Activated T-cell treated with anti-CD3 and anti-CD28 coated beads, Interleukin-2, amount 50 U/mL, for 48 hours (primary cell): ENCODE results near the gene LRP1-AS.

Experiments used
- DNase-seq, 2 experiments: peaks; one replicate each; pipeline ENCODE4 v3.0.0-alpha.2; 2020

Gene LRP1-AS

DNA sequence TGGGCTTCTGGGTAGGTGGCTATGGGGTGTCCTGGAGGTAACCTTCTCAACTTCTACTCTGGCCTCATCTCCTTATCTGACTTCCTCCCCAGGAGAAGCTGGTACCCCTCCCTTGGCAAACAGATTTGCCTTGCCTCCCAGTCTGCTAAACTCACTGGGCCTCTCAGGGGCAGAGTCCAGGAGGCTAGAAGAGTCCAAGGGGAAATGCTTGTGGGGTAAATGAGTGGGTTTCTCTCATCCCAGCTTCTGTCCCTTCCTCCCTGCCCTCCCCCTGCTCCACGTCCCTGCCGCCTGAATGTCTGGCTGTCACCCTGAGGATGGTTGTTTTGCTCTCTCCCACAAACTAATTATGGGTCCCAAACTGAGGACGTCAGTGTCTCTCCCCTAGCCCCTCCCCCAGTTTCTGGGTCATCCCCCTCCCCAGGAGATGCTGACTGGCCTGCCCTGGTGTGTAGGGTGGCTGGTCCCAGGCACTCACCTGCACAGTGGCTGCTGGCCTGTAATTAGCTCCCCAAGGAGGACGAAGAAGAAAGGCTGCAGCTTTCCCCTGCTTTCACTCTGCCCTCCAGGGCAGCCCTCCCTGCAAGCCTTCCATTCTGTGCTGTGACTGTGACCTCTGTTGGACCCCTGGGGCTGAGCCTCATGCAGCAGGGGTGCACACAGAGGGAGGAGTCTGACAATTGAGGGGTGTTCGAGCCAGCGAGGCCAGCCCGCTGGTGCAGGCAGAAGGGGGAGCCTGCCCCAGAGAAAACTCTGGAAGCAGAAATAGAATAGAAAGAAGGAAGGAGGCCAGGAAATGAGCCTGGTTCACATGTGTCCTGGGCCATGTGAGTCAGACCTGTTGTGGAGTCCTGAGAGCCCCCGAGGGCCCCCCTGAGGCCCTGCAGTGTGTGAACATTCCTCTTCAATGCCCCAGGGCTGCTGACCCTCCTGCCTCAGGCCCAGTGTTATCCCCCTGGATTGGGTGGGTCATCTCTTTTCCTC, at the start of gene LRP1-AS:
LRP1-AS (minus strand) TSS at position 659 of the 984 bp plus-strand sequence.
- DNase-seq = no peak

DNA sequence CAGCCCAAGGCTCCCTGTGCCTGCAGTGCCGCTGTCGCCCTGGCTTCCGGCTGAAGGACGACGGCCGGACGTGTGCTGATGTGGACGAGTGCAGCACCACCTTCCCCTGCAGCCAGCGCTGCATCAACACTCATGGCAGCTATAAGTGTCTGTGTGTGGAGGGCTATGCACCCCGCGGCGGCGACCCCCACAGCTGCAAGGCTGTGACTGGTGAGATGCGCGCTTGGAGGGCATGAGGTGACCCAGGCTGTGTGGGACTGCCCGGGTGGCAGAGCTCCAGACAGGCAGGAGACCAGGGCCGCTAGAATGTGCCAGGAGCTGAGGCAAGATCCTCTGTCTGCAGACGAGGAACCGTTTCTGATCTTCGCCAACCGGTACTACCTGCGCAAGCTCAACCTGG, 49.5 kb upstream of the LRP1-AS start:
- DNase-seq = no peak

DNA sequence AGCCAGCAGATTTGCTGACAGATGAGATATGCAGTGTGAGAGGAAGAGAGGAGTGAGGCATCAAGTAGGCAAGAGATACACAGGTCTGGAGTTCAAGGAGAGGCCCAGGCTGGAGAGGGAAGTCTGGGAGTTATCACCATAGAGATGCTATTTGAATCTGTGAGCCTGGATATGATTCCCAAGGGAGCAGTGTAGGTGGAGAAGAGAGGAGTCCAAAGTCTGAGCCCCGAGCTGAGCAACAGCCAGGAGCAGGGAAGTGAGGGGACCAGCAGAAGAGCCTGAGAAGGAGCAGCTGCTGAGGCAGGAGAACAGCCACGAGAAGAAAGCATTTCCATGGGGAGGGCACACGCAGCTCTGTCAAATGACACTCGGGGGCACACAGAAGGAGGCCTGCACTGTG, 49.0 kb upstream of the LRP1-AS start:
- no peak for DNase-seq

DNA sequence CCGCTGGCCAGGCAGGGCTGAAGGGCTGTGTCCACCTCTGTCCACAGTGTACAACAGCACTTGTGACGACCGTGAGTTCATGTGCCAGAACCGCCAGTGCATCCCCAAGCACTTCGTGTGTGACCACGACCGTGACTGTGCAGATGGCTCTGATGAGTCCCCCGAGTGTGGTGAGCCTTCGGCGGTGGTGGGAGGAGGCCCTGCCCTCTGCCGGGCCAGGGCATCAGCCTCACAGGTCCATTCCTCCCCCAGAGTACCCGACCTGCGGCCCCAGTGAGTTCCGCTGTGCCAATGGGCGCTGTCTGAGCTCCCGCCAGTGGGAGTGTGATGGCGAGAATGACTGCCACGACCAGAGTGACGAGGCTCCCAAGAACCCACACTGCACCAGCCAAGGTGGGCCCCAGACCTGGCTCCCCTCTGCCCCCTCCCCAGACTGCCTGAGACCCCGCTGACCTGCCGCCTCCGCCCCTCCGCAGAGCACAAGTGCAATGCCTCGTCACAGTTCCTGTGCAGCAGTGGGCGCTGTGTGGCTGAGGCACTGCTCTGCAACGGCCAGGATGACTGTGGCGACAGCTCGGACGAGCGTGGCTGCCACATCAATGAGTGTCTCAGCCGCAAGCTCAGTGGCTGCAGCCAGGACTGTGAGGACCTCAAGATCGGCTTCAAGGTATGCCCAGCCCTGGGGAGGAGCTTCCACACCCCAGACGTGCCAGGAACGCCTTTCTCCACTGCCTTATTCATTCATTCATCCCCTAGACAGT, 48.4 kb upstream of the LRP1-AS start:
- no peak for DNase-seq

DNA sequence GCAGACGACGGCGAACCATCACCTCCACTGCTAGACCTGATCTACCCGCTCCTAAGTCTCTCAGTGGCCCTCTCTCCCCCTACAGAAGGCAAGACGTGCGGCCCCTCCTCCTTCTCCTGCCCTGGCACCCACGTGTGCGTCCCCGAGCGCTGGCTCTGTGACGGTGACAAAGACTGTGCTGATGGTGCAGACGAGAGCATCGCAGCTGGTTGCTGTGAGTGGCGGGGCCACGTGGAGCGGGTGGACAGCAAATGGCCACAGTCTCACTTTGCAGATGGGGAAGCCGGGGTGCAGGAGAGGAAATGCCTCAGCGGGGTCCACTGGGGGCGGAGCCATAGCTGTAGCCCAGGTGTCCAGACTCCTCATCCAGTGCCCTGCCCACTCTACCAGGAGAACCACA, 47.8 kb upstream of the LRP1-AS start:
- DNase-seq = no peak

DNA sequence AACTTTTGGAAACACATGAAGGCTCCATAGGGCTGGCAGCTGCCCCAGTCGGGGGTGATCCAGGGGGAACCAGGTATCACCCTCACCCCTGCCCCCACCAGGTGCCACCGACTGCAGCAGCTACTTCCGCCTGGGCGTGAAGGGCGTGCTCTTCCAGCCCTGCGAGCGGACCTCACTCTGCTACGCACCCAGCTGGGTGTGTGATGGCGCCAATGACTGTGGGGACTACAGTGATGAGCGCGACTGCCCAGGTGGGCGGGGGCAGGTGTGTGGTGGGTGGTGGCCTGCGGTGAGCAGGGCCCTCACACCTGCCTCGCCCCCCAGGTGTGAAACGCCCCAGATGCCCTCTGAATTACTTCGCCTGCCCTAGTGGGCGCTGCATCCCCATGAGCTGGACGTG, 46.8 kb upstream of the LRP1-AS start:
- no peak for DNase-seq

DNA sequence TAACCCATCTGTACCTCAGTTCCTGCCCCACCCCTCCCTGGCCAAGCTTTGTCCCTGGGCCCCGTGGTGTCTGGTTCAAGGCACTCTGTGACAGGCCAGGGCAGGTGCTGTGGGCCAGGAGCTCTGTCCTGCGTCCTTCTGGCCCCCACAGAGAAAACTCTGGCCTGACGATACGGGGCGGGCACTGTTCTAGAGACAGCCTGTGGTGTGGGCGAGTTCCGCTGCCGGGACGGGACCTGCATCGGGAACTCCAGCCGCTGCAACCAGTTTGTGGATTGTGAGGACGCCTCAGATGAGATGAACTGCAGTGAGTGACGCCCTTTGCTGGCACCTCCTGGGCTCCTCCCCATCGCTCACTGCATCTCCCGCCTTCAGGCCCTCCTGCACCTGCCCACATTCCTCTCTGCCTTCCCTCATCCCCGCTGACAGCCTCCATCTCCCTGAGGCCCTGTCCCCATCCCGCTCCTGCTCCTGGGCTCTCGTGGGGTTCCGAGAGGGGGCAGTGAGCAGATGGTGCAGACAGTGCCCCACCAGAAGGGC, 46.4 kb upstream of the LRP1-AS start:
- DNase-seq = no peak

DNA sequence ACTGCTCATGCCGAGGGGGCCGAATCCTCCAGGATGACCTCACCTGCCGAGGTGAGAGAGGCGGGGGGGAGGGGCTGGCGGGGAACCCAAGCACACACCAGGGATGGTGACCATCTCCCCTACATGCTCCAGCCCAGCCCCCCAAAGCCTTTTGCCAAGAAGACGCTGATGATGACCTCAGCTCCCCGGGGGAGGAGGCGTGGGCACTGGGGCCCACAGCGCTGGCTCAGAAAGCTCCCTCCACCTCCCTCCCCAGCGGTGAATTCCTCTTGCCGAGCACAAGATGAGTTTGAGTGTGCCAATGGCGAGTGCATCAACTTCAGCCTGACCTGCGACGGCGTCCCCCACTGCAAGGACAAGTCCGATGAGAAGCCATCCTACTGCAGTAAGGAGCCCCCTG, 45.5 kb upstream of the LRP1-AS start:
- no peak for DNase-seq

DNA sequence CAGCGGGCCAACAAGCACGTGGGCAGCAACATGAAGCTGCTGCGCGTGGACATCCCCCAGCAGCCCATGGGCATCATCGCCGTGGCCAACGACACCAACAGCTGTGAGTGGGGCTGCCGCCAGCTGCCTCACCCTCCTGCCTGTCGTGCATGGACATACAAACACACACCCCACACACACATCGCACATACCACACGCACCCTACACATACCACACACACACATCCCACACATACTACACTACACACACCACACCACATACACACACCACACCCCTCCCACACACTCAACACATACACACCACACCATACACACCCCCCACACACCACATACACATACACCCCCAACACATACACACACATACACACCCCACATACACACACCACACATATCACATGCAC, 44.0 kb upstream of the LRP1-AS start:
- DNase-seq = no peak

DNA sequence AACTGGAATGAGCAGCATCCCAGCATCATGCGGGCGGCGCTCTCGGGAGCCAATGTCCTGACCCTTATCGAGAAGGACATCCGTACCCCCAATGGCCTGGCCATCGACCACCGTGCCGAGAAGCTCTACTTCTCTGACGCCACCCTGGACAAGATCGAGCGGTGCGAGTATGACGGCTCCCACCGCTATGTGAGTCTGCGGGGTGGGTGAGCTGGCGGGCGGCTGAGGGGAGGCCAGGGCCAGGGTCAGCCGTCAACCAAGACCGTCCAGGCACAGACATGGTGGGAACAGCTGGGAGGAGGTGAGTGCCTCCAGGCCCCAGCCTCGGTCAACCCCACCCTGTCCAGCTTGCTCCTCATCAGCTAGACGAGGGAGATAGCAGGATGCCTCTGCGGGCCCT, 43.4 kb upstream of the LRP1-AS start:
- DNase-seq = no peak

DNA sequence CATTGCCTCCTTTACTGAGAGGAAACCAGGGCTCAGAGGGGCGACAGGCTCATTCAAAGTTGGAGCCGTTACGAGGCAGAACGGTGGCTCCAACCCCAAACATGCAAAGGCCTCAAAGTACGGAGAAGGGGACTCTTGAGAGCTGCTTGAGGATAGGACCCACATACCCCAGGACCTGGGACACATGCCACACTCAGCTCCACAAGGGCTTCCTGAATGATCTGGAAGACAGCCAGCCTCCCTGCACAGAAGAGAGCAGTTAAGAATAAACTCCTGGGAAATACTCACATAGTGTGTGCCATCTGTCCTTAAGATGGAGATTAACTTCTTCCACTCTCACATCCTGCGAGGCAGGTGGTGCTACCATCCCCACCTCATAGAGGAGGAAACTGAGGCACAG, 42.6 kb upstream of the LRP1-AS start:
- DNase-seq = no peak

DNA sequence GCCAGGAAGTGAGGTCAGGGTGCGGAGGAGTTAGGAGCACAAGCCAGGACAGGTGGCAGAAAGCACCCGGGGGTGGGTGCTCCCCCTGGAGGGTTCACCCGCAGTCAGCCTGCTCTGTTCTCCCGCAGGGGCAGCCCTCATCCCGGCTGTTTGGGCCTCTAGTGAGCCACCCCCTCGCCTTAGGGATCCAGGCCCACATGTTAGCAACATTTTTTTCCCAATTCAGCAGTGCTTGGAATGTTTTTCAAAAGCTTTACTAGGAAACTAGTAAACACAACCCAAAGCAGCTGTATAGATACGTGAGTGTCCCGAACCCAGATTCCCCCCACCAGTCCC, 40.6 kb upstream of the LRP1-AS start:
- no peak for DNase-seq

DNA sequence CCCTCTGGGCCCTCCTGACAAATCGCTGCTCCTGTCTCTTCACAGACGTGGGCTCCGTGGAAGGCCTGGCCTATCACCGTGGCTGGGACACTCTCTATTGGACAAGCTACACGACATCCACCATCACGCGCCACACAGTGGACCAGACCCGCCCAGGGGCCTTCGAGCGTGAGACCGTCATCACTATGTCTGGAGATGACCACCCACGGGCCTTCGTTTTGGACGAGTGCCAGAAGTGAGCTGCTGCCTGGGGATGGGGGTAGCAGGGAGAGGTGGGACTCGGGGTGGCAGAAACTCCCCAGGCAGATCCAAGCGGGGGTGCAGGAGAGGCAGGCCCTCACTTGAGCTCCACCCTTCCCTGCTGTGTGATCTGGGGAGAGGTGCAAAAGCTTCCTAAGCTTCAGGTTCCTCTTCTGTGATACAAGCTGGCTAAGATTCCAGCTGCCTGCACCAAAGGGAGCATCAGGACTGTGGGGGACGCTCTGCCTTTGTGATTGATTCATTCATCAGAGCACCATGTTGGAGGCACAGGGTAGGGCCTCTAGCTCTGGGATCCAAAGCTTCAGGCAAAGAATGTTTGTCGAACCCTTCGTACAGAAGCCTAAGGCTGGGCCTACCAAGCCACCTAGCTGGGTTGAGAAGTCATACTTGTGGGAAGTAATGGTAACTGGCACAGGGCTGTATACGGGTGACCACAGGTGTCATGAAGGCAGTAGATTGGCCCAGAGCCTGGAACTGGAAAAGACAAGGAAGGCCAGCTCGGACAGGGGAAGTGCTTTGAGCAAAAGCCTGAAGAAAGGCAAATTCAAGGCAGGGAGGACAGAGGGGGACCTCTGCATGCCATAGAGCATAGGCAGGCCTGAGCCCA, 40.0 kb upstream of the LRP1-AS start:
- no peak for DNase-seq

DNA sequence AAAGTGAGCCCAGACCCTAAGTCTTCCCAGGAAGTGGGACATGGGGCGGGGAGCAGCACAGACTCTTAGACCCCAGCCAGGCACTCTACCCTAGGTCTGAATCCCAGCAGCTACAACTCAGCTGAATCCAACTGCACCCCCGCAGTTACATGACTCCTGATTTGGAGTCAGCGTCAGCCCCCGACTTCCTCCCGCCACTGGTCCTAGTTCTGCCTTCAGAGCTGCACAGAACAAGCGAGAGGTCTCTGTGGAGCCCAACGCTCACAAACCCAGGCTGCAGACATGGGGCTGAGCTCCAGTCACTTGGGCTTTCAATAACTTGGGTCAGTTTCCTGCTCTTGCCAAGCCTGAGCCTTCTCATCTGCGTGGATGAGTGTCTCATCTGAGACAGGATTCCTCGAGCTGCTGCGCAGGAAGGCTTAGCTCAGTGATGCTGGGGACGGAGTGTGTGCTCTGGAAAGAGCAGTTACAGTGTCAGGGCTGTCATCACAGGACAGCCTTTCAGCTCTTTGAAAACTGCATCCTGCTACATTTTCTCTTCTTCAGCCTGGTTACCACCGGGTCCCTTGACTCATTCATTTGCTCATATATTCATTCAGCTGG, 38.6 kb upstream of the LRP1-AS start:
- no peak for DNase-seq

DNA sequence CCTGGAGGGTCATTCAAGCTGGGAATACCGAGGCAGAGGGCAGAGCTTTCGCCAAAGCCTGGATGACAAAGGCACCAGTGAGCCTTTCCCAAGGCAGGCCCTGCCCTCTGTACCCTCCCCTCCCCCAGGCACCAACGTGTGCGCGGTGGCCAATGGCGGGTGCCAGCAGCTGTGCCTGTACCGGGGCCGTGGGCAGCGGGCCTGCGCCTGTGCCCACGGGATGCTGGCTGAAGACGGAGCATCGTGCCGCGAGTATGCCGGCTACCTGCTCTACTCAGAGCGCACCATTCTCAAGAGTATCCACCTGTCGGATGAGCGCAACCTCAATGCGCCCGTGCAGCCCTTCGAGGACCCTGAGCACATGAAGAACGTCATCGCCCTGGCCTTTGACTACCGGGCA, 38.0 kb upstream of the LRP1-AS start:
- no peak for DNase-seq

DNA sequence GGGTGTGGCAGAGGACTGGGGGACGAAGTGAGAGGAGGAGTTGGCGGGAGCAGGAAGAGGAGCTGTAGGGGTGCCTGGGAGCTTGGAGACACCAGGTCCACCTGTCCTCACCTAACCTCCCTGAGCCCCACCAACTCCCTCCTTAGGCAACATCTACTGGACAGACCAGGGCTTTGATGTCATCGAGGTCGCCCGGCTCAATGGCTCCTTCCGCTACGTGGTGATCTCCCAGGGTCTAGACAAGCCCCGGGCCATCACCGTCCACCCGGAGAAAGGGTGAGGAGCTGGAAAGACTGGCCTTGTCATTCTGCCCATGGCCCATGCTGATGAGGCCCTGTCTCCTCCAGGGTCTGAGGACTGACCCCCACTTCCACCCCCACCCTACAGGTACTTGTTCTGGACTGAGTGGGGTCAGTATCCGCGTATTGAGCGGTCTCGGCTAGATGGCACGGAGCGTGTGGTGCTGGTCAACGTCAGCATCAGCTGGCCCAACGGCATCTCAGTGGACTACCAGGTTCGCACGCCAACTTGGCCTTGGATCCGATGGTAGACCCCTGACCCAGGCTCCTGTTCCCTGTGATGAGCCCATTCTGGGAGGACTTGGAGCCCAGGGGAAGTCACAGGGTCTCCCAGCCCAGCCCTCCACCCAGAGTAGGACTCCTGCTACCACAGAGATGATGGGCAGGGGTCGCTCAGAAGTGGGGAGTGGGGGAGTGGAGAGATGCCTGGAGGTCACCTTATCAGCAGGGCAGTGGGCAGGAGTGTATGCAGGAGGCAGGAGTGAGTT, 36.7 kb upstream of the LRP1-AS start:
- no peak for DNase-seq

DNA sequence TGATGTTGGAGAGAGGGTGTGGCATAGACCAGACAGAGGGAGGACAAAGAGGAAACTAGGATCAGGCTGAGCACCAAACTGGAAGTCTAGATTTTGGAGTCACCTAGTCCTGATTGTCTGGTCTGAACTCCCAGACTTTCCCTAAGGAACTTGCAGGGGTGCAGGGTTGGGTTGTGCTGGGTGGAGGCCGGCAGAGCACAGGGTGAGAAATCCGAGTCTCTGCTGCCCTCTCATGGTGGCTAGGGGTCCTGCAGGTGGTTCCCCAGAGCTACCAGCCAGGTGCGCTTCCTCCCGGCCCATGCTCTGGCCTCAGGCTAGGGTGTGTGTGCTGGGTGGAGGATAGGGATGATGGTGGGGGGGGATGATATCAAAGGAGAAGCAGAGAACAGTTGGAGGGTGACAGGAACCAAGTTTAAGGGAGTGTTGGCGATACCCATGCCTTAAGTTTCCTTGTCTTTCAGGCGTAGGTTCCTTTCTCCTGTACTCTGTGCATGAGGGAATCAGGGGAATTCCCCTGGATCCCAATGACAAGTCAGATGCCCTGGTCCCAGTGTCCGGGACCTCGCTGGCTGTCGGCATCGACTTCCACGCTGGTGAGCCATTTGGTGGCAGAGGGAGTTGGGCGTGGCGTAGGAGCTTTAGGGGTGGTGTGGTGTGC, 35.6 kb upstream of the LRP1-AS start:
- peak; percentile 86 to 89 for DNase-seq

DNA sequence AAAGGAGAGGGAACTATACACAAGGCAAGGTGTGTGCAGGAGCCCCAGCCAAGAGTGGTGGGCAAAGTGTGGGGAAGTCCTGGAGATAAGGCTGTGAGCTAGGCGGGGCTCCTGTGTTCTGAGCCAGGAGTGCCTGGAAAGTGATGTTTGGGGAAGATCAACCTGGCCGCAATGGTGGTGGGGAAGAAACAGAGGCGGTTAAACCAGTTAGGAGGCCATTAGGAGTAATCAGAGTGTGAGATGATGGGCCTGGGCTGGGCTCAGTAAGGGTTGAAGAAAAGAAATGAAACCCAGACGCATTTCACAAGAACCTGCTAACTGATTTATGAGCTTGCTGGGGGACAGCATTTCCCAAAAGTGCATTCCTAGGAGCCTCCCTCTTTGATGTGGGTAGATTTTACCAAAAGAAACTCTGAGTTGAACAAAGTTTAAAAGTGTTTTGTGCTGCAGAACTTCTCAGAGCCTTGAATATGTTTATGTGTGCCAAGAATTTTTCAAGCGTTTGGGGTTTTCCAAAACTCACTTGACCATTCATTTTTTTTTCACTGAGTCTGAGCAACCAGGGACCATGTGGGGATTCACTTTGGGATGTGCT, 34.2 kb upstream of the LRP1-AS start:
- DNase-seq = no peak

DNA sequence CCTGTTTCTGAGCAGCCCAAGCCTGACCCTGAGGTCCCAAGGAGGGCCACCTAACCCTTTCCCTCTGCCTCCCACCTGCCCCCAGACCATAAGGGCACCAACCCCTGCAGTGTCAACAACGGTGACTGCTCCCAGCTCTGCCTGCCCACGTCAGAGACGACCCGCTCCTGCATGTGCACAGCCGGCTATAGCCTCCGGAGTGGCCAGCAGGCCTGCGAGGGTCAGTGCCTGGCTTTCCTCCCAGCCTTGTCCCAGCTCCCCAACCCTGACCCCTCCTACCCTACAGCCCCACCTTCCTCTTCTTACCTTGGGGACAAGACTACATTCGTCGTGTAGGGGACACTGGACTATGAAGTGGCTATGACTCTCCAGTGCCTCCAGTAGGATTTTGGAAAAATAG, 33.7 kb upstream of the LRP1-AS start:
- DNase-seq = no peak

DNA sequence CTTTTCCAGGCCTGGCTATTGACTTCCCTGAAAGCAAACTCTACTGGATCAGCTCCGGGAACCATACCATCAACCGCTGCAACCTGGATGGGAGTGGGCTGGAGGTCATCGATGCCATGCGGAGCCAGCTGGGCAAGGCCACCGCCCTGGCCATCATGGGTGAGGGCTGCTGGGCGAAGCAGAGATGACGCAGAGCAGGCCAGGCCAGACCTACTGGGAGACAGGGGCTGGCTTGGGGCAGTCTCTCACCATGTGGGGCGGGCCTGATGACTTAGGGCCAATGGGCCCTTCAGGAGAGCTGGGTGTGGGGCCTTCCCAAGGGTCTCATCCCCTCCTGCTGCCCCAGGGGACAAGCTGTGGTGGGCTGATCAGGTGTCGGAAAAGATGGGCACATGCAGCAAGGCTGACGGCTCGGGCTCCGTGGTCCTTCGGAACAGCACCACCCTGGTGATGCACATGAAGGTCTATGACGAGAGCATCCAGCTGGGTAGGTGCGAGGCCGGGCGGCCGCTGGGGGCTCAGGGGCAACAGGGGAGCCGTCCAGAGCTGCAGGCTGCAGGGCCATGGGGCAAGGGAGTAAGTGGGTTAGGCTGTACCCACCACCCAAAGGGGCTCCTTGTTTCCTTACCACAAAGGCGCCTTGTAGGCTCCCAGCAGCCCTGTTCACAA, 33.0 kb upstream of the LRP1-AS start:
- no peak for DNase-seq
